KBM-7 (cell line): ENCODE measurements around the gene TRAK1.

Experiments used
- DNase-seq: peaks from one replicate; pipeline ENCODE4 v3.0.0-alpha.2; 2015
- in situ Hi-C: fragments of 300-500 bp; cut with MboI; formaldehyde crosslinking; loops from 2 replicates; pipeline ENCODE4 v1.14.3; 2020; ENCODE audit warnings: low sequenced_read_pairs, low pct_unique_long_range_greater_than_20kb, mixed read lengths

TRAK1 gene

GRCh38 chr3:42139621-42140453 lies 48.7 kb downstream of the TRAK1 start:
- no peak for DNase-seq
- in situ Hi-C loops = no loop called here

- DNase-seq = no peak
Measured at GRCh38 chr3:42140665-42141203, 49.6 kb downstream of the TRAK1 start.

GRCh38 chr3:42143440-42143839 lies 52.3 kb downstream of the TRAK1 start:
- no peak for DNase-seq
- in situ Hi-C loops = no loop called here

More at GRCh38 chr3:42140665-42141203, 49.6 kb downstream of the TRAK1 start:
- in situ Hi-C loops = no loop called here

- in situ Hi-C loops = no loop called here
- no peak for DNase-seq
Measured at GRCh38 chr3:42144209-42144608, 53.1 kb downstream of the TRAK1 start.

GRCh38 chr3:42148086-42148848 lies 57.1 kb downstream of the TRAK1 start:
- in situ Hi-C loops = no loop called here
- no peak for DNase-seq

GRCh38 chr3:42148982-42149432 lies 57.9 kb downstream of the TRAK1 start:
- in situ Hi-C loops = no loop called here
- DNase-seq = no peak

- DNase-seq = no peak
- in situ Hi-C loops = no loop called here
Measured at GRCh38 chr3:42149532-42149931, 58.4 kb downstream of the TRAK1 start.

GRCh38 chr3:42149975-42150374 lies 58.8 kb downstream of the TRAK1 start:
- in situ Hi-C loops = no loop called here
- DNase-seq = no peak

GRCh38 chr3:42151596-42152168 lies 60.5 kb downstream of the TRAK1 start:
- in situ Hi-C loops = no loop called here
- DNase-seq = no peak

- DNase-seq = no peak
- in situ Hi-C loops = no loop called here
Measured at GRCh38 chr3:42152193-42152592, 61.0 kb downstream of the TRAK1 start.

GRCh38 chr3:42153039-42153438 lies 61.9 kb downstream of the TRAK1 start:
- in situ Hi-C loops = no loop called here
- DNase-seq = no peak

GRCh38 chr3:42157540-42158538 lies 66.7 kb downstream of the TRAK1 start:
- DNase-seq = no peak
- in situ Hi-C loops = no loop called here

- in situ Hi-C loops = no loop called here
- DNase-seq = no peak
Measured at GRCh38 chr3:42159147-42159546, 68.0 kb downstream of the TRAK1 start.

GRCh38 chr3:42159706-42160472 lies 68.7 kb downstream of the TRAK1 start:
- in situ Hi-C loops = no loop called here
- DNase-seq = peak; percentile 58

- in situ Hi-C loops = no loop called here
- DNase-seq = no peak
Measured at GRCh38 chr3:42161050-42161935, 70.1 kb downstream of the TRAK1 start.

- in situ Hi-C loops = no loop called here
- DNase-seq = no peak
Measured at GRCh38 chr3:42162462-42162861, 71.3 kb downstream of the TRAK1 start.

GRCh38 chr3:42163622-42164244 lies 72.6 kb downstream of the TRAK1 start:
- no peak for DNase-seq
- in situ Hi-C loops = no loop called here
